Endothelial cell of umbilical vein (primary cell): Measurements from ENCODE around the gene CHMP5. TPM values are rescaled to one million over a fixed set of nuclear protein-coding genes. Genes with fewer than 3 reads are reported as not detected.

Experiments
- BruUV-seq: library from RNA; stranded (reverse); fragments of 400-500 nt; replicated peaks from 2 replicates; lab custom pipeline; 2021; lab: Mats Ljungman, UMichigan
- CTCF ChIA-PET: fragments of 300-600, 350-600 bp; sonication (Branson Sonifier 250); formaldehyde crosslinking; loops from one replicate; lab custom pipeline; 2021; ENCODE audit warnings: antibody characterized with exemption, inconsistent platforms; lab: Charles Lee
- POLR2A ChIA-PET: fragments of 300-600, 350-600 bp; sonication (Branson Sonifier 250); formaldehyde crosslinking; loops from one replicate; lab custom pipeline; 2021; ENCODE audit warnings: antibody characterized with exemption, inconsistent platforms; lab: Charles Lee
- DNase-seq: peaks from one replicate; pipeline ENCODE4 v3.0.0-alpha.2; 2011; ENCODE audit warnings: low read depth, low spot score
- FAIRE-seq: peaks from 2 replicates; lab custom pipeline; 2011; peaks lifted over from hg19 to GRCh38; lab: Jason Lieb, UNC
- H2AFZ ChIP-seq: 2 replicates; pipeline ENCODE4 v1.6.0; 2012; ENCODE audit warnings: low read depth, low read length, control low read depth, inconsistent platforms
- H3K27ac ChIP-seq: 2 replicates; pipeline ENCODE4 v1.5.1; 2011; ENCODE audit warnings: low read depth, mild to moderate bottlenecking, control low read depth, low read length, moderate library complexity; ENCODE audit not compliant: insufficient read depth
- H3K27me3 ChIP-seq, 2 experiments: 2 replicates each; pipeline versions ENCODE4 v1.6.0 to v1.6.1; 2011; ENCODE audit warnings: low read length in 2 of 2, mixed read lengths in 1 of 2; ENCODE audit not compliant: control insufficient read depth in 2 of 2, insufficient read depth in 2 of 2
- H3K36me3 ChIP-seq, 2 experiments: 2 replicates in 1 of 2; 3 replicates in 1 of 2; pipeline ENCODE4 v1.5.1; 2011; ENCODE audit warnings: low read length in 2 of 2, mild to moderate bottlenecking in 1 of 2, moderate library complexity in 1 of 2; ENCODE audit not compliant: control insufficient read depth in 2 of 2, insufficient read depth in 2 of 2; ENCODE audit errors: extremely low read depth in 1 of 2
- H3K4me1 ChIP-seq: 3 replicates; pipeline ENCODE4 v1.5.1; 2011; ENCODE audit warnings: mild to moderate bottlenecking, low read length; ENCODE audit not compliant: control insufficient read depth, insufficient read depth; ENCODE audit errors: extremely low read depth
- H3K4me2 ChIP-seq: 2 replicates; pipeline ENCODE4 v1.6.1; 2011; ENCODE audit warnings: low read length, control low read depth, mixed read lengths; ENCODE audit not compliant: insufficient read depth
- H3K4me3 ChIP-seq, 3 experiments: fragments of 200-600 bp in 1 of 3; sonication (generic), shearing (Covaris generic) in 1 of 3; replicated peaks in 1 of 3; 2 replicates each; pipeline ENCODE4 v1.5.1; 2011 to 2016; ENCODE audit warnings: control low read depth in 3 of 3, low read length in 3 of 3, mild to moderate bottlenecking in 2 of 3, inconsistent platforms in 1 of 3, low read depth in 1 of 3, moderate library complexity in 1 of 3; ENCODE audit not compliant: insufficient read depth in 1 of 3
- H3K79me2 ChIP-seq: 2 replicates; pipeline ENCODE4 v1.6.0; 2012; ENCODE audit warnings: low read length, inconsistent platforms; ENCODE audit not compliant: control insufficient read depth, insufficient read depth
- H3K9ac ChIP-seq: replicated peaks from 2 replicates; pipeline ENCODE3; 2011; ENCODE audit warnings: low read length, control low read depth; ENCODE audit not compliant: insufficient read depth; ENCODE audit errors: extremely low read depth
- H3K9me1 ChIP-seq: replicated peaks from 3 replicates; pipeline ENCODE4 v1.6.0; 2011; ENCODE audit warnings: mild to moderate bottlenecking, low read length; ENCODE audit not compliant: control insufficient read depth, insufficient read depth; ENCODE audit errors: extremely low read depth
- H3K9me3 ChIP-seq: replicated peaks from 2 replicates; pipeline ENCODE4 v1.5.1; 2012; ENCODE audit warnings: low read length, inconsistent platforms; ENCODE audit not compliant: control insufficient read depth, insufficient read depth
- H4K20me1 ChIP-seq: replicated peaks from 2 replicates; pipeline ENCODE3; 2011; ENCODE audit warnings: mild to moderate bottlenecking, low read length; ENCODE audit not compliant: control insufficient read depth, insufficient read depth; ENCODE audit errors: extremely low read depth
- EZH2 ChIP-seq: IDR thresholded peaks from 2 replicates; pipeline ENCODE4 v1.6.1; 2012; ENCODE audit warnings: borderline replicate concordance, low read depth, mild to moderate bottlenecking, moderate library complexity, low read length, inconsistent platforms; ENCODE audit not compliant: severe bottlenecking
- FOS ChIP-seq: IDR thresholded peaks from 2 replicates; pipeline ENCODE4 v1.6.1; 2011; ENCODE audit warnings: mild to moderate bottlenecking, low read length, moderate library complexity, borderline replicate concordance; ENCODE audit not compliant: insufficient read depth
- GATA2 ChIP-seq: IDR thresholded peaks from 2 replicates; pipeline ENCODE4 v1.7.0; 2011; ENCODE audit warnings: low read depth, mild to moderate bottlenecking, moderate library complexity, mixed read lengths, low read length; ENCODE audit not compliant: insufficient read length, insufficient read depth
- JUN ChIP-seq: IDR thresholded peaks from 2 replicates; pipeline ENCODE4 v1.6.1; 2011; ENCODE audit warnings: borderline replicate concordance, low read depth; ENCODE audit not compliant: insufficient read length, insufficient read depth
- MYC ChIP-seq: IDR thresholded peaks from one replicate; pipeline ENCODE4 v1.6.1; 2011; ENCODE audit warnings: mild to moderate bottlenecking, low read depth, low read length
- POLR2A ChIP-seq: IDR thresholded peaks from 2 replicates; pipeline ENCODE4 v1.6.1; 2012; ENCODE audit warnings: low read depth, mild to moderate bottlenecking, control low read depth, low read length
- POLR2AphosphoS5 ChIP-seq: IDR thresholded peaks from 2 replicates; pipeline ENCODE4 v1.6.1; 2012; ENCODE audit warnings: low read depth, mild to moderate bottlenecking, control low read depth, low read length, moderate library complexity; ENCODE audit not compliant: insufficient read depth
- dilution Hi-C: fragments of 300-500 bp; cut with MboI; formaldehyde crosslinking; loops from one replicate; pipeline ENCODE4 v1.15.0; 2019; ENCODE audit warnings: low sequenced_read_pairs; ENCODE audit not compliant: extremely low pct_ligation_motif_present
- intact Hi-C: fragments of 100-400 bp; cut with micrococcal nuclease; formaldehyde crosslinking; loops from one replicate; pipeline ENCODE4 v1.10.0; 2022
- polyA plus RNA-seq, 4 experiments: library from polyadenylated mRNA; depleted of rRNA in 3 of 4; stranded (reverse) in 3 of 4; unstranded in 1 of 4; fragments of >200 nt; gene quantifications; 2 replicates each; pipeline versions ENCODE4 v1.2.1 to v1.2.3, GENCODE V29; 2011 to 2012; ENCODE audit warnings: missing spikeins in 1 of 4
- total RNA-seq: library from RNA; stranded (reverse); gene quantifications from 2 replicates; pipeline ENCODE4 v1.2.3, GENCODE V29; 2021
- TF ChIP-seq, protein P1 (sequence below): IDR thresholded peaks from 2 replicates; pipeline ENCODE4 v1.6.1; 2011; ENCODE audit not compliant: insufficient read depth, insufficient read length
- TF ChIP-seq, protein P2 (sequence below), 2 donors: IDR thresholded peaks; 1 replicate in 1 of 2; 2 replicates in 1 of 2; pipeline ENCODE4 v1.5.1; 2011; ENCODE audit warnings: low read length in 2 of 2, mild to moderate bottlenecking in 2 of 2, moderate library complexity in 2 of 2, control low read depth in 1 of 2, inconsistent platforms in 1 of 2, low read depth in 1 of 2; ENCODE audit not compliant: insufficient read depth in 1 of 2; ENCODE audit errors: extremely low read depth in 1 of 2

The CHMP5 gene
- total and polyA plus RNA-seq, 2 donors (not counting 3 experiments of a cell fraction or from before 2014, with no cell fraction given) = 33.2 to 55.8 TPM

DNA sequence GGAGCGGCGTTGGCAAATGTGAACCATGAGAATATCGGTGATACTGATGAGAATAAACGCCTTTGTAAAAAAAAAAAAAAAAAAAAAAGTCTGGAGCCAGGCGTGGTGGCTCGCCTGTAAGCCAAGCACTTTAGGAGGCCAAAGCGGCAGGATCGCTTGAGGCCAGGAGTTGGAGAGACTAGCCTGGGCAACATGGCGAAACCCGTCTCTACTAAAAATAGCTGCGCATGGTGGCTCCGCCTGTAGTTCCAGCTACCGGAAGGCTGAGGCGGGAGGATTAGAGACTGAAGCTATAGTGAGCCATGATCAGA, 25.0 kb downstream of the CHMP5 start:
- Histone ChIP-seq H4K20me1 (no peaks in the 10 kb centered on the region), H3K9ac (peak overlapping the region; percentile 100), H2AFZ (peak overlapping the region; percentile 58), H3K36me3 (peaks cover 0 to 4% of the 10 kb centered on the region in 2 experiments), H3K79me2 (peaks cover 33% of the 10 kb centered on the region), H3K9me3 (no peaks in the 10 kb centered on the region), H3K27ac (peak overlapping the region; percentile 92), H3K4me1 (peaks cover 13% of the 10 kb centered on the region), H3K27me3 (no peaks in the 10 kb centered on the region), H3K4me3 (peak overlapping the region; percentile 57 to 79 (median 78)), H3K9me1 (no peaks in the 10 kb centered on the region), H3K4me2 (peak overlapping the region; percentile 95)
- intact Hi-C loops = loop anchor here (1.0 to 5.0 kb wide), 9 partner anchors 26 to 432 kb away; partner anchors contain the start of genes AQP7 and BAG1
- POLR2A ChIA-PET = interaction anchor here (0.6 to 1.6 kb wide), 11 partner anchors 17 to 488 kb away, joined by 3 to 13 read pairs (median 5); partner anchors contain the start of genes BAG1, CHMP5 and NOL6
- dilution Hi-C loops = no loop called here
- BruUV-seq = TSS peak; percentile 97
- TF ChIP-seq POLR2AphosphoS5 (no peak), MYC (no peak), JUN (no peak)
- TF ChIP-seq, protein P1, sequence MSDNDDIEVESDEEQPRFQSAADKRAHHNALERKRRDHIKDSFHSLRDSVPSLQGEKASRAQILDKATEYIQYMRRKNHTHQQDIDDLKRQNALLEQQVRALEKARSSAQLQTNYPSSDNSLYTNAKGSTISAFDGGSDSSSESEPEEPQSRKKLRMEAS = no peak
- CTCF ChIA-PET = interaction anchor here (0.6 to 2.8 kb wide), 15 partner anchors 17 to 334 kb away, joined by 3 to 31 read pairs (median 5); no protein-coding TSS in a partner anchor
- FAIRE-seq = no peak
- DNase-seq = no peak

DNA sequence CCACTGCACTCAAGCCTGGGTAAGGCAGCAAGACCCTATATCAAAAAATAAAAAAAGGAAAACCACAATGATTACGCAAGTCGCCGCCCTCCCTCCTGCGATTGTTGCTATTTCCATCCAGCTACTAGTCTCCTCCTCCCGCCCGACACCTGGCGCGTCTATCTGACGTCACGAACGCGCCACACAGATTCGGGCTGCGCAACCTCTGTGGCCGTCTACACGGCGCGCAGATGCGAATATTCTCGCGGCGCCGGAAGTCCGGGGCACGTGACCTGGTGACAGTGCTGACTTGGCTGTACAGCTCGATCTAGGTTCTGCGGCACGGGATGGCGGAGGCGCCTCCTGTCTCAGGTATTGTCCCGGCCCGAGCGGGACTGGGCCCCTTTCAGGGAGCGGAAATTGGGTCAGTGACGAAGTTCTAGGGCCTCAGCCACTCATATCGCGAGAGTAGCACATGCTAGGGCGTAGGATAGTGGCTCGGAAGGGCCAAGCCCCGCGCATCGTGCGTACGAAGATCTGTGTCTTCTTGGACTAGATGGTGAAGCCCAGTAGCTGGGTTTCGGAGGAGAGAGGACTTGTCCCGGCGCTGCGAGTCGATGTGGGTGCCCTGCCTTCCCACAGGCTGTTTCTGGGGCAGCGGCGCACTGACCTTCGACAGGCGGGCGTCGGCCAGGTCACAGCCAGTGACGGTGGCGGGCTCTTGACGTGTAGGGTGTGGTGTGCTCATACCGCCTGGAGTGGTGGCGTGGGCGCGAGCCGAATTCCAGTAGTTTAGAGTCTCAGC, 25.6 kb downstream of the CHMP5 start, which contains the start of gene NFX1:
NFX1 (plus strand) TSS at position 270 of the 784 bp plus-strand sequence; CDS start at position 327, 57 bp downstream.
- intact Hi-C loops = loop anchor here (1.0 to 2.0 kb wide), 6 partner anchors 26 to 218 kb away; partner anchors contain the start of gene BAG1
- no peaks in the 10 kb centered on the region for H3K27me3 ChIP-seq
- peak; percentile 99 for FAIRE-seq

More for the DNA sequence above, 25.6 kb downstream of the CHMP5 start, which contains the start of gene NFX1:
- peaks cover 2 to 8% of the 10 kb centered on the region in 2 experiments for H3K36me3 ChIP-seq
- H3K4me2 ChIP-seq = peak within 1 kb of the TSS; percentile 95
- H4K20me1 ChIP-seq = no peaks in the 10 kb centered on the region
- H2AFZ ChIP-seq = peak within 1 kb of the TSS; percentile 58
- peaks cover 36% of the 10 kb centered on the region for H3K79me2 ChIP-seq
- ChIA-PET CTCF (interaction anchor here (0.6 to 2.8 kb wide), 15 partner anchors 17 to 334 kb away, joined by 3 to 31 read pairs (median 5); no protein-coding TSS in a partner anchor), POLR2A (interaction anchor here (0.6 to 1.6 kb wide), 11 partner anchors 17 to 487 kb away, joined by 3 to 13 read pairs (median 5); partner anchors contain the start of genes BAG1, CHMP5 and NOL6)
- H3K4me3 ChIP-seq = peak within 1 kb of the TSS; percentile 57 to 79 (median 78)
- peak within 1 kb of the TSS; percentile 100 for H3K9ac ChIP-seq
- peak; percentile 99 for DNase-seq
- BruUV-seq = TSS peak; percentile 55
- peak within 1 kb of the TSS; percentile 92 for H3K27ac ChIP-seq
- no peaks in the 10 kb centered on the region for H3K9me3 ChIP-seq
- TF ChIP-seq MYC (no peak), FOS (no peak), EZH2 (no peak), JUN (no peak), GATA2 (no peak), POLR2AphosphoS5 (peak; percentile 90), POLR2A (peak; percentile 95)
- TF ChIP-seq, protein P2, sequence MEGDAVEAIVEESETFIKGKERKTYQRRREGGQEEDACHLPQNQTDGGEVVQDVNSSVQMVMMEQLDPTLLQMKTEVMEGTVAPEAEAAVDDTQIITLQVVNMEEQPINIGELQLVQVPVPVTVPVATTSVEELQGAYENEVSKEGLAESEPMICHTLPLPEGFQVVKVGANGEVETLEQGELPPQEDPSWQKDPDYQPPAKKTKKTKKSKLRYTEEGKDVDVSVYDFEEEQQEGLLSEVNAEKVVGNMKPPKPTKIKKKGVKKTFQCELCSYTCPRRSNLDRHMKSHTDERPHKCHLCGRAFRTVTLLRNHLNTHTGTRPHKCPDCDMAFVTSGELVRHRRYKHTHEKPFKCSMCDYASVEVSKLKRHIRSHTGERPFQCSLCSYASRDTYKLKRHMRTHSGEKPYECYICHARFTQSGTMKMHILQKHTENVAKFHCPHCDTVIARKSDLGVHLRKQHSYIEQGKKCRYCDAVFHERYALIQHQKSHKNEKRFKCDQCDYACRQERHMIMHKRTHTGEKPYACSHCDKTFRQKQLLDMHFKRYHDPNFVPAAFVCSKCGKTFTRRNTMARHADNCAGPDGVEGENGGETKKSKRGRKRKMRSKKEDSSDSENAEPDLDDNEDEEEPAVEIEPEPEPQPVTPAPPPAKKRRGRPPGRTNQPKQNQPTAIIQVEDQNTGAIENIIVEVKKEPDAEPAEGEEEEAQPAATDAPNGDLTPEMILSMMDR (IDR thresholded peaks at IDR 0.05; ENCODE audit: extremely low read depth in 1 of 2, insufficient read depth in 1 of 2, low read depth in 1 of 2, low read length in 2 of 2) = no peak
- TF ChIP-seq, protein P1 = peak; percentile 97
- dilution Hi-C loops = no loop called here
- peaks cover 13% of the 10 kb centered on the region for H3K4me1 ChIP-seq
- H3K9me1 ChIP-seq = no peaks in the 10 kb centered on the region
